NCI-H526 (cell line): Measurements from ENCODE around the gene EP300.

Source experiments
- DNase-seq, 2 experiments: peaks; one replicate each; lab custom pipeline; 2025; lab: John Stamatoyannopoulos, UW

EP300 gene

GRCh38 chr22:41206719-41207118 is 114.3 kb downstream of the EP300 start:
- DNase-seq, result no peak

GRCh38 chr22:41215409-41215808 is 123.0 kb downstream of the EP300 start:
- no peak for DNase-seq

GRCh38 chr22:41215926-41216325 is 123.5 kb downstream of the EP300 start:
- no peak for DNase-seq

GRCh38 chr22:41216984-41217383 is 124.6 kb downstream of the EP300 start:
- no peak for DNase-seq

- no peak for DNase-seq
These were observed 125.3 kb downstream of the EP300 start for GRCh38 chr22:41217553-41218157.

GRCh38 chr22:41222846-41223507 is 130.6 kb downstream of the EP300 start:
- DNase-seq, result no peak

GRCh38 chr22:41223535-41223934 is 131.1 kb downstream of the EP300 start:
- DNase-seq, result no peak

- DNase-seq, result no peak
These were observed 134.6 kb downstream of the EP300 start for GRCh38 chr22:41226723-41227655.

- DNase-seq, result no peak
These were observed 136.8 kb downstream of the EP300 start for GRCh38 chr22:41229215-41229614.
